HG03575 (cell line): ENCODE data around the gene RIMBP3C.
"Not testable (repeated sequence)": the region's sequence is repeated elsewhere in the genome, so short reads cannot be mapped to it uniquely, and the experiment has no call there.

ENCODE experiments used
- ATAC-seq: cut with Tn5 transposase; IDR thresholded peaks from one replicate; pipeline ENCODE4 v1.9.1; 2021; ENCODE audit not compliant: unreplicated experiment, insufficient number of reproducible peaks, low FRiP score; ENCODE audit errors: extremely low read depth

RIMBP3C gene

GRCh38 chr22:21544432-21545322 lies 6.6 kb downstream of the RIMBP3C start:
- ATAC-seq = not testable (repeated sequence)

- ATAC-seq = not testable (repeated sequence)
These were observed 11.4 kb downstream of the RIMBP3C start for GRCh38 chr22:21539862-21540261.

- not testable (repeated sequence) for ATAC-seq
These were observed 18.2 kb downstream of the RIMBP3C start for GRCh38 chr22:21532863-21533648.

- not testable (repeated sequence) for ATAC-seq
These were observed 19.7 kb downstream of the RIMBP3C start for GRCh38 chr22:21531525-21531924.

- not testable (repeated sequence) for ATAC-seq
These were observed 24.4 kb downstream of the RIMBP3C start for GRCh38 chr22:21526705-21527500.

GRCh38 chr22:21516970-21517764 lies 34.1 kb downstream of the RIMBP3C start:
- ATAC-seq = not testable (repeated sequence)

GRCh38 chr22:21516522-21516921 lies 34.7 kb downstream of the RIMBP3C start:
- not testable (repeated sequence) for ATAC-seq

- ATAC-seq = not testable (repeated sequence)
These were observed 36.0 kb downstream of the RIMBP3C start for GRCh38 chr22:21515234-21515633.

- ATAC-seq = not testable (repeated sequence)
These were observed 37.1 kb downstream of the RIMBP3C start for GRCh38 chr22:21514117-21514516.

- ATAC-seq = not testable (repeated sequence)
These were observed 39.2 kb downstream of the RIMBP3C start for GRCh38 chr22:21512022-21512421.

GRCh38 chr22:21510397-21510796 lies 40.9 kb downstream of the RIMBP3C start:
- ATAC-seq = not testable (repeated sequence)

- ATAC-seq = not testable (repeated sequence)
These were observed 51.4 kb downstream of the RIMBP3C start for GRCh38 chr22:21499623-21500506.

GRCh38 chr22:21498489-21498888 lies 52.8 kb downstream of the RIMBP3C start:
- not testable (repeated sequence) for ATAC-seq

- not testable (repeated sequence) for ATAC-seq
These were observed 53.3 kb downstream of the RIMBP3C start for GRCh38 chr22:21497984-21498383.
